KOPT-K1 (cell line): ENCODE measurements around the gene CDH4.

Experiments used
- H3K27ac ChIP-seq: fragments of 200-600 bp; sonication (generic); 2 replicates; pipeline ENCODE4 v1.5.1; 2016; ENCODE audit warnings: antibody characterized with exemption, mild to moderate bottlenecking, low read depth, low read length; ENCODE audit not compliant: poor library complexity, severe bottlenecking
- H3K36me3 ChIP-seq: fragments of 200-600 bp; sonication (generic); 2 replicates; pipeline ENCODE4 v1.5.1; 2017; ENCODE audit warnings: antibody characterized with exemption, mild to moderate bottlenecking, low read length, moderate library complexity; ENCODE audit not compliant: insufficient read depth
- H3K9me3 ChIP-seq: fragments of 200-600 bp; sonication (generic); 2 replicates; pipeline ENCODE4 v1.5.1; 2017; ENCODE audit warnings: antibody characterized with exemption, low read length, mild to moderate bottlenecking; ENCODE audit not compliant: insufficient read depth, poor library complexity, severe bottlenecking

The CDH4 gene

DNA sequence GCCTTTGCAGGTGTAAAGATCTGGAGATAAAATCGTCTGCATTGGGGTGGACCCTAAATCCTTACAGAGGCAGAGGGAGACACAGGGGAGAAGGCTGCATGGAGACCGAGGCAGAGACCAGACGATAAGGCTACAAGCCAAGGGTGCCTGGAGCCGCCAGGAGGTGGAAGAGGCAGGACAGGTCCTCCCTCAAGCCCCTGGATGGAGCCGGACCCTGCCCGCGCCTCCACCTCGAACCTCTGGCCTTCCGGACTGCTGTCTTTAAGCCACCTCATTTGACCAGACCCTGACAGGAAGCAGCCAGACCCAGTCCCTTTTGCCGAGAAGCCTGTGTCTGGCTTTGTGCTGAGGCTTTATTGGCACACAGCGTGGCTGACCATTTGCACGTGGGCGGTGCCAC, 629.8 kb downstream of the CDH4 start:
- no peak overlapping the region for H3K27ac ChIP-seq
- no peaks in the 10 kb centered on the region for H3K9me3 ChIP-seq
- no peaks in the 10 kb centered on the region for H3K36me3 ChIP-seq

DNA sequence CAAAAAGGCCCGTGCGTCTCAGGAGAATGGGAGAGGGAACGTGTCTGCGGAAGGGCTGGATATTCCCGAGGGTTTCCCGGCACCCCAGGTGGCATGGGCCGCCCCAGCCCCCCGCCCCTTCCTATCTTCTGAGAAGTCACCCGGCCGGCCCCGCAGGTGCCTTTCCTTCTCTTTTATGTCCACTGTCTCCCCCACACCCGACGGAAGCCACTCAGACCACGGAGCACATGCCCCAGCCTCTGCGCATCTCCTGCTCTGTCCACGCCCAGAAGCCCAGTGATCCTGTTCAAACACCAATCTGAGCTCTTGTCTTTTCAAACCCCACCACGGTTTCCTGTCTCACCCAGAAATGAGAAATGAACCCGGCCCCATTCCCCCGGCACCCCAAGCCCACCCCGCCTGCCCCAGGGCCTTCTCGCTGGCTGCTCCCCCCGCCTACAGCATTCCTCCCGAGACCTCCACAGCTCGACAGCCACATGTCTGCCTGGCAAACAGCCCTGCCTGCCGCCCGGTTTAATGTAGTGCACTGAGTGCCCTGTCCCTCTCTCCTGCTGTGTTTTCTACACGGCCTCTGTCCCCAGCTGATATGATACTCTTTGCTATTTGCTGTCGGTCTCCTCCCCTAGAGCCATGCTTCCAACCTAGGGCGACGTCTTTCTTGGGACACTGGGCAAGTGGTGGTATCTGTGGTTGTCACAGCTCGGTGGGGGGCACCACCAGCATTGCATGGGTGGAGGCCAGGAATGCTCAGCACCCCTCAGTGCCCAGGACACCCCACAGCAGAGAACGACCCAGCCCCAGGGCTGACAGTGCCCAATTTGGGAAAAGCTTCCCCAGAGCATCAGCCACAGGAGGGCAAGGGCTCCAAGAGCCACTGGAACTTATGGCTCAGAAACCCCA, 630.9 kb downstream of the CDH4 start:
- no peak overlapping the region for H3K27ac ChIP-seq
- H3K36me3 ChIP-seq = no peaks in the 10 kb centered on the region
- H3K9me3 ChIP-seq = no peaks in the 10 kb centered on the region

DNA sequence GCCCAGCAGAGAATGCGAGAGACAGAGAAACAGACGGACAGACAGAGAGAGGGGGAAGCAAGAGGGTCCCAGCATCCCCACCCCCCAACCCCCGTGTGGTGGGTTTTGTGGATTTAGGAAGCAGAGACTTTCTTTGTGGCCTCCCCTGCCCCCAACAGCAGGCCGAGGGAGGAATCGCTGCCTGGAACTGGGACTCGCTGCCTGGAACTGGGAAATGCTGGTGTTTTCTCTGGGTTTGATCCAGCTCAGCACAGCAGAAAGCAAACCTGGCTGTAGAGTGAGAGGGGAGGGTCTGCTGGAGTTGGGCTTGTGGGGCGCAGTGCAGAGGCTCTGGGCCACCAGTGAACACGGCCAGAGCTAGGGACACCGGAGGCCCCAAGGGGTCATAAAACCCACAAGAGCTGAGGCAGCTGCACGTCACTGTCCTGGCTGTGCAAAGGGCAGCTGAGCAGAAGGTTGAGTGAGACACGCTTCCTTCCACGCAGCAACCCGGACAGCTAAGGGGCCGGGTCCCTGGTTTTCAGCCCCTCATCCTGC, 631.9 kb downstream of the CDH4 start:
- no peak overlapping the region for H3K27ac ChIP-seq
- no peaks in the 10 kb centered on the region for H3K36me3 ChIP-seq
- no peaks in the 10 kb centered on the region for H3K9me3 ChIP-seq

DNA sequence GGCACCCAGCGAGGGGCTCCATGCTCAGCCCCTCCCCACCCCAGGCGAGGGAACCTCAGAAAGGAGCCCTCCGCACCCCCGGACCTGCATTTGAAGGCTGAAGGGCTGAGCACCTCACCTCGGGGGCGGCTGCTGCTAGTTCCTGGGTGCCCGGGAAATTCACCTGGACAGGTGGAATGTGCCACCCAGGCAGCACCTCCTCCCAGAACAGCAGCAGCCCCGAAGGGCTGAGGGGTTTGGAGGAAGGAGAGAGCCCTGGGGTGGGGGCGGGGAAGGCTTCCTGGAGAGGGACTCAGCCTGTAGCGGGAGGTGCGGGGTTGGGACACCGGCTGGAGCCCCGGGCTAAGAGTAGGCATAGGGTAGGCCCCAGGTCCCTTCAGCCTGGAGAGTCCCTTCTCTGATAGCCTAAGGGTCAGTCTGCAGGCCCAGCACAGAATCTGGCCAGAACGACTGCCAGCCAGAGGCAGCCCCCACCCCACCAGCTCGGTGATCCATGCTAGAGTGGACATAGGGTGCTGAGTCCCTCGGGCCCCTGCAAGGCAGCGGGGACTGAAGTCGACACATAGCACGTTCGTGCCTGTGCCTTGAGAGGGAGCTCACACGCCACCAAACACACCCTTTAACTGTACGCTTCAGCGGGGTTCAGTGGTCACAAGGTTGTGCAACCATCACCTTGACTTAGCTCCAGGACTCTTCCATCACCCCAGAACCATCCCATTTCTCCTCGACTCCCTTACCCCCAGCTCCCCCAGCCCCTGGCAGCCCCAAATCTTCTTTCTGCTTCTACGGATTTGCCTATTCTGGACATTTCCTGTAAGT, 632.7 kb downstream of the CDH4 start:
- H3K9me3 ChIP-seq = no peaks in the 10 kb centered on the region
- H3K27ac ChIP-seq = no peak overlapping the region
- H3K36me3 ChIP-seq = no peaks in the 10 kb centered on the region

DNA sequence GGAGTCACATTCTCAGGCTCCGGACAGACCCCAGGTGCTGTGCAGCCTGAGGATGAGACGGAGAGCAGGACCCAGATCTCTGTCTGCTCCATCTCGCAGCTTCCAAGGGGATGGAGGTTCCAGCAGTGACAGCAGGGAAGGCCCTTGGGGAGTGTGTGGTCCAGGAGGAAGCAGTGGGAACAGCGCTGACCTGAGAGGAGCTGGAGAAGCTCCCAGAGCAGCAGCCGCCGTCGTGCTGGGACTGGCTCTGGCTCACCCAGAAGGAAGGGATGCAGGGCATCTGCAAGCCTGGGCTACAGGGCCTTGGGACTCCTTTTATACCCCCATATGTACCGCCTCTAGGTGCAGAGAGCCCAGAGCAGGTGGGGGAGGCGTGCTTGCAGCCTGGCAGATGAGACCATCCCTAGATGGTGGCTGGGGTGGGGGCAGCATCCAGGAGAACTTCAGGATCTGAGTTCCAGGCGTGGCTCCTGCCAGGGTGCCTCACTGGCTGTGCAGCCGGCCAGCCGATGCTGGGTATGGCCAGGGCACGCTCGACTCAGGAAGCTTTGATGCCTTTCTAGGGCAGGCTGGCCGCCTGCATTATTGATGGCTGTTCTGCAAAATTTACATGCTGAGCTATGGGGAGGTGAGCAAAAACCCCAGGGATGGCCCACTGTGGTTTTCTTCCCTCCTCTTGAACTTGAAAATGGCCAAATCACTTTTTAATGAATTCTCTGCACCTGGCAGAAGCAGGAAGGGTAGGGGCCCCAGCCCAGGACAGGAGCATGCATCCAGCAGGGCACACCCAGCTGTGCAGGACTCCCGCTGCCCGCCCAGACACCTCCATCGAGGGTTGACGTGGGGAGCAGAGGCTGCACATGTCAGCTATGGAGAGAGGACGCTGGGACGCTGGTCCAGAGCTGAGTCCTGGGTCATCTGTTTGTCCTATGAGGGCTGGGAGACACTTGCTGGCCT, 634.0 kb downstream of the CDH4 start:
- no peaks in the 10 kb centered on the region for H3K9me3 ChIP-seq
- H3K36me3 ChIP-seq = no peaks in the 10 kb centered on the region
- peak overlapping the region; percentile 48 for H3K27ac ChIP-seq

DNA sequence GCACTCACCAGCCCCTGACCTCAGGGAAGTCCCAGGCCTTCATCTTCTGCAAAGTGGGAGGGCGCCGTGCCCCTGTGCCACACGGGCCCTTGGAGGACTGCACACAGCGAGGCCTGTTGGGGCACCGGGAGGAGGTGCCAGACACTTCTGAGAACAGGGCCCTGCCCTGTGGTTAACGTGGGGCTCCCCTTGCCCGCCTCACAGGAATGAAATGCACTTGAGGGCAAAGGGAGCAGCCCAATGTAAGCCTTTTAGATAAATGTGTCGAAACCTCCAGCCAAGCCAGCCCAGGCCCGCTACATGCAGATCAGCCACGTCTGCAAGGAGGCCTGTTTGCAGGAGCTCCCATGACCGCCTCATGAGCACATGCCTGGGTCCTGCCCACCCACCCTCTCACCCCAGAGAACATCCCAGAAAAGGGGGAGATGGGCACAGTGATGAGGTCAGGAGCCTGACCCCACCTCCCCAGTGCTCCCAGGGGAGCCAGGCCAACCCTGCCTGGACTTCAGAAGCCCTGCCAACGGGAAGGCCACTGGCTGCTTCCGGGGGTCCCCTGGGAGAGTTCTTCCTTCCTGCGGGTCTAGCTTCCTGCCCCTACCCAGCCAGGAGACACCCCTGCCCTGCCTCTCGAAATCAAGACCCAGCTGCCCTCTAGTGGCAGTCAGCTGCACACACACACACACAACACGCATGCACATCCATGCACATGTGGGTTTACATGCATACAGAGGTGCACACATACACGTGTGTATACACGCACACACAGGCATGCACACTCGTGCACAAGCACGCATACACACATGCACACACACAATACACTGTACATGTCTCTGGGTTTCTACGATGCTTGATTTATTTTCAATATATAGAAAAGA, 634.9 kb downstream of the CDH4 start:
- Histone ChIP-seq H3K36me3 (no peaks in the 10 kb centered on the region), H3K27ac (peak overlapping the region; percentile 48)

DNA sequence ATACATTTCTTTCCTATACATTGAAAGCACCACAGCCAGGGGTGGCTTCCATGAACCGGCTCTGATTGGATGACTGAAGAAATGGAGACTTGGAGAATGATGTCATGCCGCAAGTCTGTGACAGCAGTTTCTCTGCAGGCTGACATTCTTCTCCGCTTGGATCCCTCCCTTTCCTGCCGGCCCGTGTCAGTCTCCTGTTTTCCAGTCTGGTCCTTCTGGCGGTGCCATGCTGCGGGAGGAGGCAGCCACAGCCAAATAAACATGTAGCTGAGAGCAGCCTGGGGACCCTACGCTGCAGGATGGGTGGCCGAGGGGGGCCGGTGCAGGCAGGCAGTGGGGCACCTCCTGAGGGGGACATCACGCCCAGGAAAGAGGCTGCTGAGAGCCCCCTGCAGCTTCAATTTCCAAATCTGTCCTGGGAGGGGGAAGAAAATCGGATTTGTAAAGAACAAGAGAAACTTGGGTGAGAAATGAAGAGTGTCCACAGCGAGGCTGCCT, 635.6 kb downstream of the CDH4 start:
- no peaks in the 10 kb centered on the region for H3K9me3 ChIP-seq
- H3K27ac ChIP-seq = no peak overlapping the region
- no peaks in the 10 kb centered on the region for H3K36me3 ChIP-seq

More for the DNA sequence above, 634.9 kb downstream of the CDH4 start:
- no peaks in the 10 kb centered on the region for H3K9me3 ChIP-seq

DNA sequence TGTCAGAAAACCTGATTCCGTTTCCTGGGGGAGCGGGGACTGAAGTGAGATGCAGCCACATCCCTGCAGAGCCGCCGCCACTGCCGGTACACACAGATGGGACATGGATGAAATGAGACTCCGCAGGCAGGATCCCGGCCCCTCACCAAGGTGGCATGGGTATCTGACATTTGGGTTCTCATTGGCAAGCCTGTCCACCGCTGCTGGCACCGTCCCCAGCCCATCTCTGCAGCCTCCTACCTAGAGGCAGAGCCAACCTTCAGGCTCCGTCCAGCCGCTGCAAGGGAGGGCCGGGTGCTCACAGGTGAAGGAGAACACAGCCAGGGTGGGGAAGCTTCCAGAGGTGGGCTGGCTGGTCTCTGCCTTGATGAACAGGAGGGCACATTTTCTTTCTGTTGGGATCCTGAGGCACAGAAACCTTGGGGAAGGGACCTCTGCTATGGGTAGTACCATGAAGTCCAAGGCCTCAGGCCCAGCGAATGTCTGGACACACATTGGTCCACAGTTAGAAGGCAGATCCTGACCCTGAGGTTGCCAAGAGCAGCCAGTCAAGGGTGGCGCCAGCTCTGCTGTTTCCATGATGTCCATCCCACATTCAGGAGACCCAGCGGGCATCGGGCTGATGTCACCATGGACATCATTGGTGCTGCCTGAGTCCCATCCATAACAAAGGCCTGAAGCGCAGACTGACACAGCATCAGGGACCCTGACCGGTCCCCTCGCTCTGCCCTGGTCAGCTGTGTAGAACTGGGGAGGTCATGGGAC, 636.2 kb downstream of the CDH4 start:
- Histone ChIP-seq H3K9me3 (no peaks in the 10 kb centered on the region), H3K36me3 (no peaks in the 10 kb centered on the region), H3K27ac (no peak overlapping the region)

DNA sequence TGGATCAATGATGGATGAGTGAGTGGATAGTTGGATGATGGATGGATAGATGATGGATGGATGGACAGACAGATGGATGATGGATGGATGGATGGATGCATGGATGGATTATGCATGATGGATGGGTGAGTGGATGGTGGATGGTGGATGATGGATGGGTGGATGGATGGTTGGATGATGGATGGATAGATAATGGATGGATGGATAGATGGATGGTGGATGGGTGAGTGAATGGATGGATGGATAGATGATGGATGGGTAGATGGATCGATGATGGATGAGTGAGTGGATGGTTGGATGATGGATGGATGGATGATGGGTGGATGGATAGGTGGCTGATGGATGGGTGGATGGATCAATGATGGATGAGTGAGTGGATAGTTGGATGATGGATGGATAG, 637.6 kb downstream of the CDH4 start:
- no peaks in the 10 kb centered on the region for H3K36me3 ChIP-seq
- H3K9me3 ChIP-seq = no peaks in the 10 kb centered on the region
- no peak overlapping the region for H3K27ac ChIP-seq

DNA sequence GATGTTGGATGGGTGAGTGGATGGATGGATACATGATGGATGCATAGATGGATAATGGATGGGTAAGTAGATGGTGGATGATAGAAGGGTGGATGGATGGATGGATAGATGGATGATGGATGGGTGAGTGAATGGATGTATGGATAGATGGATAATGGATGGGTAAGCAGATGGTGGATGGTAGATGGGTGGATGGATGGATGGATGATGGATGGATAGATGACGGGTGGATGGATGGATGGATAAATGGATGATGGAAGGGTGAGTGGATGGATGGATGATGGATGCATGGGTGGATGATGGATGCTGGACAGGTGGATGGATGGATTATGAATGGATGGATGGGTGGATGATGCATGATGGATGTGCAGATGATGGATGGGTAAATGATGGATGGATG, 638.1 kb downstream of the CDH4 start:
- H3K27ac ChIP-seq = no peak overlapping the region
- H3K36me3 ChIP-seq = no peaks in the 10 kb centered on the region
- H3K9me3 ChIP-seq = no peaks in the 10 kb centered on the region

DNA sequence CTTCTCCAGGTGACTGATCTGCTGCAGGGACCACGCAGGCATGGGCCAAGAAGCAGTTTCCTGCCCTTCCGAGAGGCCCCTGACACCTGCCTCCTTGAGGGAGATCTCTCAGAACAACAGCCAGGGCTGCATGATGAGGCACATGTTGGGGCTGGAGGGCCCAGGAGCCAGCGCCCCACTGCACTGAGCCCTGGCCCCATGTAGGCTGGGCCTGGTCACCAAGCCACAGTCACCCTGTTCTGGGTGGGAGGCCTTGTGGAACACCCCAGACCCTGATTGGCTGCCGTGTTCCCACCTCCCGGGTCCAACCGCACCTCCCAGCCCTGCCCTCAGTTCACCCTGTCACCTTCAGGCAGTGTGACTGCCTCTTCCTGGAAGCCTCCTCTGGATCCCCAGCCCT, 639.4 kb downstream of the CDH4 start:
- H3K36me3 ChIP-seq = no peaks in the 10 kb centered on the region
- H3K9me3 ChIP-seq = no peaks in the 10 kb centered on the region
- H3K27ac ChIP-seq = peak overlapping the region; percentile 61

DNA sequence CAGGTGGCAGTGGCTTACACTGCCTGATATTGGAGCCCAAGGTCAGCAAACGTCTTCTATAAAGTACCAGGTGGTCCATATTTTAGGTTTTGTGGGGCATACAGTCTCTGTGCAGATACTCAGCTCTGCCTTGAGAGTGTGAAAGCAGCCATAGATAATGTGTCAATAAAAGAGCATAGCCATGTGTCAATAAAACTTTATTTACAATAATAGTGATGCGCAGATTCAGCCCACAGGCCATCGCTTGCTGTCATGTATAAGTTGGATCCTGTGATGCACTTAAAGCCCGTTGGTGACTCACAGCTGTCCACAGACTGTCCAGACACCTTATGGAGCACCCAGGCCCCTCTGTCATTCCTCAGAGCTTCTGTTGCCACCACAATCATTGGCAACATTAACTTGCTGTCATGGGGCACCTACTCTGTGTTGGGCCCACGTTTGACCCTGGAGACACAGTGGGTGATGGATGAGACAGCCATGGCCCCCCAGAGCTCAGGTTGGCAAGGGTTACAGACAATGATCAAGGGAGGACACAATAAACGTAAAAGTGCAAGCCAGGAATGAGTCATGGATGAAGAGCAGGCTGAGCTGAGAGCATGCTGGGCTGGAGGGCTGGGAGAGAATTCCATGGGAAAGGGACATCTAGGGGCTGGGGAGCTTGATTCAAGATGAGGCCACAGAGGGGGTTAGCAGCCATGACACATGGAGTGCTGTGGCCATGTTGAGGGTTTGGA, 640.0 kb downstream of the CDH4 start:
- Histone ChIP-seq H3K36me3 (no peaks in the 10 kb centered on the region), H3K9me3 (no peaks in the 10 kb centered on the region), H3K27ac (peak overlapping the region; percentile 61)
